NCI-H187 (cell line): ENCODE measurements around the gene RNF130.
"Not testable (repeated sequence)": the region's sequence is repeated elsewhere in the genome, so short reads cannot be mapped to it uniquely, and the experiment has no call there.

Experiments used
- DNase-seq, 2 experiments: peaks; one replicate each; lab custom pipeline; 2025; lab: John Stamatoyannopoulos, UW

RNF130 gene

GRCh38 chr5:179974246-179974945 is 97.2 kb downstream of the RNF130 start:
- DNase-seq = peak; percentile 47 to 50

GRCh38 chr5:179973391-179973790 is 98.2 kb downstream of the RNF130 start:
- no peak for DNase-seq

GRCh38 chr5:179969110-179969509 is 102.4 kb downstream of the RNF130 start:
- no peak for DNase-seq

GRCh38 chr5:179967489-179967888 is 104.1 kb downstream of the RNF130 start:
- no peak for DNase-seq

GRCh38 chr5:179964015-179964414 is 107.5 kb downstream of the RNF130 start:
- DNase-seq = no peak

- no peak for DNase-seq
Measured at GRCh38 chr5:179963375-179963774, 108.2 kb downstream of the RNF130 start.

GRCh38 chr5:179960204-179960831 is 111.2 kb downstream of the RNF130 start:
- no peak for DNase-seq

- no peak for DNase-seq
Measured at GRCh38 chr5:179959641-179960040, 111.9 kb downstream of the RNF130 start.

GRCh38 chr5:179959118-179959517 is 112.4 kb downstream of the RNF130 start:
- not testable (repeated sequence) for DNase-seq

GRCh38 chr5:179955630-179956029 is 115.9 kb downstream of the RNF130 start:
- no peak for DNase-seq

- no peak for DNase-seq
Measured at GRCh38 chr5:179955062-179955461, 116.5 kb downstream of the RNF130 start.

- no peak for DNase-seq
Measured at GRCh38 chr5:179954434-179954833, 117.1 kb downstream of the RNF130 start.

- no peak for DNase-seq
Measured at GRCh38 chr5:179953987-179954386, 117.6 kb downstream of the RNF130 start.

GRCh38 chr5:179936976-179937681 is 134.4 kb downstream of the RNF130 start:
- DNase-seq = no peak

- DNase-seq = no peak
Measured at GRCh38 chr5:179930788-179931473, 140.6 kb downstream of the RNF130 start.

- no peak for DNase-seq
Measured at GRCh38 chr5:179927824-179928223, 143.7 kb downstream of the RNF130 start.

- DNase-seq = no peak
Measured at GRCh38 chr5:179926657-179927056, 144.9 kb downstream of the RNF130 start.

GRCh38 chr5:179923436-179923835 is 148.1 kb downstream of the RNF130 start:
- DNase-seq = no peak

GRCh38 chr5:179920175-179920574 is 151.4 kb downstream of the RNF130 start:
- DNase-seq = no peak

- DNase-seq = no peak
Measured at GRCh38 chr5:179919487-179920060, 152.0 kb downstream of the RNF130 start.

GRCh38 chr5:179918742-179919486 is 152.6 kb downstream of the RNF130 start:
- no peak for DNase-seq
